WERI-Rb-1 (cell line): ENCODE data around the gene CCDC150.

ENCODE experiments used
- DNase-seq: peaks from one replicate; pipeline ENCODE4 v3.0.0-alpha.2; 2020
- H3K27ac ChIP-seq: fragments of 250-450 bp; sonication (Bioruptor Pico); 2 replicates; pipeline ENCODE4 v1.5.1; 2020; ENCODE audit warnings: mild to moderate bottlenecking, moderate library complexity
- H3K27me3 ChIP-seq: fragments of 250-450 bp; sonication (Bioruptor Pico); 2 replicates; pipeline ENCODE4 v1.5.1; 2021; ENCODE audit warnings: mild to moderate bottlenecking, low read depth, moderate library complexity; ENCODE audit not compliant: insufficient read depth, severe bottlenecking
- H3K36me3 ChIP-seq: fragments of 250-450 bp; sonication (Bioruptor Pico); 2 replicates; pipeline ENCODE4 v1.5.1; 2020; ENCODE audit warnings: mild to moderate bottlenecking, moderate library complexity
- H3K4me3 ChIP-seq: 2 replicates; pipeline ENCODE4 v1.5.1; 2011; ENCODE audit warnings: low read depth, mild to moderate bottlenecking, control low read depth, low read length
- H3K9me3 ChIP-seq: fragments of 250-450 bp; sonication (Bioruptor Pico); 2 replicates; pipeline ENCODE4 v1.5.1; 2021; ENCODE audit warnings: mild to moderate bottlenecking, moderate library complexity; ENCODE audit not compliant: severe bottlenecking
- CTCF ChIP-seq: IDR thresholded peaks from 2 replicates; pipeline ENCODE4 v1.5.1; 2011; ENCODE audit warnings: low read depth, mild to moderate bottlenecking, control low read depth, inconsistent platforms, low read length

The CCDC150 gene

GRCh38 chr2:196639180-196640030, at the start of gene CCDC150:
Gene CCDC150, plus strand, starts transcription at chr2:196639715. Its CDS starts 52 bp downstream, at chr2:196639767.
- no peaks in the 10 kb centered on the region for H3K27me3 ChIP-seq
- H3K4me3 ChIP-seq: peak within 1 kb of the TSS; percentile 73
- peak; percentile 38 for TF ChIP-seq CTCF
- H3K27ac ChIP-seq: peak within 1 kb of the TSS; percentile 79
- no peaks in the 10 kb centered on the region for H3K9me3 ChIP-seq
- peak; percentile 95 for DNase-seq
- H3K36me3 ChIP-seq: no peaks in the 10 kb centered on the region

GRCh38 chr2:196590286-196590685, 49.2 kb upstream of the CCDC150 start:
- Histone ChIP-seq H3K4me3 (no peak overlapping the region), H3K27ac (no peak overlapping the region), H3K36me3 (no peaks in the 10 kb centered on the region), H3K27me3 (no peaks in the 10 kb centered on the region), H3K9me3 (no peaks in the 10 kb centered on the region)
- DNase-seq: no peak
- TF ChIP-seq CTCF: no peak

GRCh38 chr2:196591004-196591403, 48.5 kb upstream of the CCDC150 start:
- Histone ChIP-seq H3K36me3 (no peaks in the 10 kb centered on the region), H3K27ac (no peak overlapping the region), H3K9me3 (no peaks in the 10 kb centered on the region), H3K4me3 (no peak overlapping the region), H3K27me3 (no peaks in the 10 kb centered on the region)
- TF ChIP-seq CTCF: no peak
- DNase-seq: no peak

GRCh38 chr2:196591621-196592022, 47.9 kb upstream of the CCDC150 start:
- no peaks in the 10 kb centered on the region for H3K36me3 ChIP-seq
- H3K9me3 ChIP-seq: no peaks in the 10 kb centered on the region
- TF ChIP-seq CTCF: no peak
- no peak overlapping the region for H3K27ac ChIP-seq
- H3K27me3 ChIP-seq: no peaks in the 10 kb centered on the region
- no peak for DNase-seq
- peak overlapping the region; percentile 46; the same call in 1 of the 2 replicates for H3K4me3 ChIP-seq

- no peaks in the 10 kb centered on the region for H3K27me3 ChIP-seq
- peak; percentile 64 for DNase-seq
- H3K27ac ChIP-seq: no peak overlapping the region
- H3K36me3 ChIP-seq: no peaks in the 10 kb centered on the region
- TF ChIP-seq CTCF: peak; percentile 37
- H3K9me3 ChIP-seq: no peaks in the 10 kb centered on the region
- H3K4me3 ChIP-seq: peak overlapping the region; percentile 46
Observed at GRCh38 chr2:196592331-196592910, 47.1 kb upstream of the CCDC150 start.
